Heart left ventricle (tissue), 16 donors: ENCODE measurements around the gene UBE2Q2. TPM values are rescaled to one million over a fixed set of nuclear protein-coding genes. Genes with fewer than 3 reads are reported as not detected.

ENCODE experiments used
- ATAC-seq, 4 donors: fragments of 200-7000 bp; cut with Tn5 transposase; one replicate each; pipeline ENCODE4 v1.9.1; 2020 to 2022; ENCODE audit warnings: moderate library complexity in 4 of 4, mild to moderate bottlenecking in 3 of 4, moderate number of reproducible peaks in 1 of 4
- DNase-seq, 5 donors: peaks; one replicate each; pipeline ENCODE4 v3.0.0-alpha.2; 2020
- H3K27ac ChIP-seq, 12 donors: fragments of 200-600 bp; sonication (generic) in 4 of 12; one replicate each; pipeline versions ENCODE4 v1.5.0 to v1.8.0; 2016 to 2022; ENCODE audit warnings: mild to moderate bottlenecking in 2 of 12
- H3K27me3 ChIP-seq, 9 donors: fragments of 200-600 bp; sonication (generic) in 2 of 9; one replicate each; pipeline versions ENCODE4 v1.5.1 to v1.8.0; 2016 to 2022; ENCODE audit warnings: mild to moderate bottlenecking in 3 of 9
- H3K36me3 ChIP-seq, 9 donors: fragments of 200-600 bp; sonication (generic) in 2 of 9; one replicate each; pipeline versions ENCODE4 v1.5.0 to v1.8.0; 2018 to 2022; ENCODE audit warnings: mild to moderate bottlenecking in 2 of 9
- H3K4me1 ChIP-seq, 12 donors: fragments of 200-600 bp; sonication (generic) in 4 of 12; one replicate each; pipeline versions ENCODE4 v1.5.0 to v1.8.0; 2016 to 2022; ENCODE audit warnings: mild to moderate bottlenecking in 3 of 12
- H3K4me3 ChIP-seq, 12 donors: fragments of 200-600 bp; sonication (generic) in 4 of 12; one replicate each; pipeline versions ENCODE4 v1.5.0 to v1.8.0; 2017 to 2022; ENCODE audit warnings: mild to moderate bottlenecking in 9 of 12, moderate library complexity in 4 of 12
- H3K9me3 ChIP-seq, 12 donors: fragments of 200-600 bp; sonication (generic) in 4 of 12; one replicate each; pipeline versions ENCODE4 v1.5.0 to v1.8.0; 2016 to 2022; ENCODE audit warnings: mild to moderate bottlenecking in 1 of 12
- CTCF ChIP-seq, 12 donors: fragments of 200-600 bp; sonication (generic) in 4 of 12; IDR thresholded peaks; one replicate each; pipeline versions ENCODE4 v1.5.0 to v1.8.0; 2018 to 2022; ENCODE audit warnings: antibody characterized with exemption in 12 of 12, mild to moderate bottlenecking in 5 of 12
- POLR2A ChIP-seq, 2 donors: fragments of 450-650 bp; IDR thresholded peaks; one replicate each; pipeline ENCODE4 v1.6.1; 2017; ENCODE audit warnings: antibody characterized with exemption in 2 of 2, mild to moderate bottlenecking in 2 of 2, moderate library complexity in 2 of 2
- WGBS, 4 donors: extraction: QIAGEN DNeasy Blood & Tissue Kit in 2 of 4; methylation state at CpG; one replicate each; pipeline versions ENCODE4 v1.1.5 to v1.1.7; 2013 to 2018; 5-methylcytosine and 5-hydroxymethylcytosine counted together
- intact Hi-C, 10 donors: fragments of 100-400 bp; cut with DNase I; formaldehyde crosslinking; loops; one replicate each; pipeline versions ENCODE4 v1.11.1 to v1.14.2; 2022
- polyA plus RNA-seq, 2 donors: library from polyadenylated mRNA; stranded (reverse); fragments of 200-250 nt; gene quantifications; one replicate each; pipeline ENCODE4 v1.2.3, GENCODE V29; 2013
- total RNA-seq, 9 donors: library from RNA; depleted of rRNA in 2 of 9; stranded (reverse); fragments of >200 nt in 2 of 9; fragmentation: NEBNext Ultra II Directional in 3 of 9; extraction: Animal tissue kit (Norgen Biotek cat#: 25700) in 3 of 9; gene quantifications; one replicate each; pipeline versions ENCODE4 v1.1.0 to v1.2.4, GENCODE V29; 2016 to 2023
- donor health status: ischemic (EF 13 %, LVEDD 7.1; RV severe dilation, severe dysfunction).
- donor health status: healthy with polysubstance abuse.
- donor health status: DM: no; HTN: yes; CAD: no.
- donor health status: DM: no; HTN: no; CAD: no.
- donor health status: ischemic (EF 25% LVEDD 6.9; RV normal size, moderate dysfunction).
- donor health status: ischemic (EF 25% LVEDD 5.7; RV mildly dilated, moderate dysfunction).
- donor health status: healthy.
- donor health status: DM: yes; HTN: yes; CAD: no.
- donor health status: ischemic (EF 35%, LVEDD 5.7; RV mildly dilated, moderate dysfunction).
- donor health status: nonischemic (EF 11% LVEDD 7.7; RV severe dilation, severe dysfunction).
- donor health status: DM: yes; HTN: yes; CAD: no.
- donor health status: PGD.
- donor health status: ischemic (EF 29% LVEDD 5.4; RV normal size, mild dysfunction).
- donor health status: nonischemic (EF 23%, LVEDD 6.1; RV moderate dilation, normal function).

The UBE2Q2 gene
- total and polyA plus RNA-seq, 11 donors: 13.6 to 39.4 (median 28.4) TPM

DNA sequence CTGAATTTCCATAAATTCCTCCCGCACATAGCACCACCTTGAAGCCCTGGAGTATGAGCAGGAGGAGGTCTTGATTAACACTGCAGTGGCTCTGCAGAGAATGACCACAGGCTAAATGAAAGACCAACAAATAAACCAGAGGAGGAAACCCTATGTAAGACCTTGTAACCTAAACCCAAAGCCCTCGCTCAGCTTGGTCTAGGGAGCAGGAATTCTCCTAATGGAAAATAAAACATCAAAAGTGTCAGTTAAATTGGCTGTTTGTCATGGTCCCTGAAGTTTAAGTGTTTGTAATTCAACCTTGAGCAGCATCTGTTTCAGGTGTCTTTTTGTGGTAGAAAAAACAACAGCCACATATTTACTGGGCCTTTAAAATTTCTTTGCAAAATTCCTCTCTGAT, 9.2 kb upstream of the UBE2Q2 start:
- intact Hi-C loops: no loop called here
- H3K4me1 ChIP-seq: peaks cover 0 to 19% (median 2%) of the 10 kb centered on the region in 12 donors

GRCh38 chr15:75835990-75836958, 7.0 kb upstream of the UBE2Q2 start:
- ATAC-seq: peak; percentile 44 to 80 (median 68)
- Histone ChIP-seq H3K4me1 (peaks cover 0 to 25% (median 8%) of the 10 kb centered on the region in 12 donors), H3K4me3 (no peak overlapping the region), H3K9me3 (no peaks in the 10 kb centered on the region), H3K36me3 (no peaks in the 10 kb centered on the region), H3K27ac (peak overlapping the region in 3 of 12 donors; percentile 13 to 38 (median 13)), H3K27me3 (no peaks in the 10 kb centered on the region)
- TF ChIP-seq CTCF (IDR thresholded peaks at IDR 0.05) (no peak), POLR2A (IDR thresholded peaks at IDR 0.05) (no peak)
- no peak for DNase-seq
- WGBS, 4 donors: 31 to 43% (median 37%) methylated on average over 2 of the region's 2 CpGs
- intact Hi-C loops: no loop called here

More for the DNA sequence above, 9.2 kb upstream of the UBE2Q2 start:
- Histone ChIP-seq H3K4me3 (no peak overlapping the region), H3K27ac (no peak overlapping the region), H3K27me3 (no peaks in the 10 kb centered on the region), H3K36me3 (no peaks in the 10 kb centered on the region), H3K9me3 (no peaks in the 10 kb centered on the region)
- no peak for TF ChIP-seq CTCF (IDR thresholded peaks at IDR 0.05)
- TF ChIP-seq POLR2A (IDR thresholded peaks at IDR 0.05): no peak
- 91 to 98% (median 97%) methylated on average over 2 of the region's 2 CpGs for WGBS, 4 donors
- ATAC-seq (no peak), DNase-seq (no peak)

GRCh38 chr15:75836959-75837334, 6.3 kb upstream of the UBE2Q2 start:
- intact Hi-C loops: no loop called here
- peak in 3 of 4 donors; percentile 58 to 86 (median 76) for ATAC-seq

More at GRCh38 chr15:75836959-75837334, 6.3 kb upstream of the UBE2Q2 start:
- H3K4me3 ChIP-seq: no peak overlapping the region
- peaks cover 0 to 28% (median 9%) of the 10 kb centered on the region in 12 donors for H3K4me1 ChIP-seq
- no peaks in the 10 kb centered on the region for H3K27me3 ChIP-seq
- no peak for TF ChIP-seq POLR2A (IDR thresholded peaks at IDR 0.05)
- TF ChIP-seq CTCF (IDR thresholded peaks at IDR 0.05): no peak
- DNase-seq: peak in 1 of 5 donors; percentile 54
- H3K9me3 ChIP-seq: no peaks in the 10 kb centered on the region
- H3K36me3 ChIP-seq: no peaks in the 10 kb centered on the region
- peak overlapping the region in 4 of 12 donors; percentile 12 to 38 (median 13) for H3K27ac ChIP-seq
- 88 to 98% (median 93%) methylated on average over 2 of the region's 2 CpGs for WGBS, 4 donors
